DND-41 (cell line): ENCODE results near the gene CCDC148.

Source experiments
- EZH2 ChIP-seq: IDR thresholded peaks from 3 replicates; pipeline ENCODE4 v1.6.1; 2012; ENCODE audit warnings: borderline replicate concordance, low read depth, mild to moderate bottlenecking, moderate library complexity, low read length, inconsistent platforms; ENCODE audit not compliant: severe bottlenecking
- TF ChIP-seq, protein P1 (sequence below): IDR thresholded peaks from 2 replicates; pipeline ENCODE4 v1.5.1; 2012; ENCODE audit warnings: borderline replicate concordance, low read length, moderate library complexity, mild to moderate bottlenecking; ENCODE audit not compliant: poor library complexity, severe bottlenecking; ENCODE audit errors: extremely low read depth

DNA sequence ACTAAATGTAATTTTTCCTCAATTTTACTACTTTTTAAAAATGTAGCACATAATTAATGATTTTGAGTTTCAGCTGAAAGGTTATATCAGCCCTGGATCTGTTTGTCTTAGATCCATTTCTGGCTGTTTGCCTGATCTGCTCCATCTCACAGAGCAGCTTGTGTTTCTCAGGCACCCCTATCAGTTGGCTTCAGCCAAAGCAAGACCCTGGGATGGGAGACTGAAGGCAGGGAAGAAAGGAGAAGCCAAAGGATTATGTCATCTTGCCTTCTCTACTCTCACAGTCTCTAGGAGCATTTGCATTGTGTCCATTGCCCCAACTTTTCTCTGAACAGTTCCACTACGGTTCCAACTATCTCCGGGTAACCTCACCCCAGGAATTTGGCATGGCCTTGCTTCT is 110.5 kb downstream of the CCDC148 start:
- TF ChIP-seq, protein P1, sequence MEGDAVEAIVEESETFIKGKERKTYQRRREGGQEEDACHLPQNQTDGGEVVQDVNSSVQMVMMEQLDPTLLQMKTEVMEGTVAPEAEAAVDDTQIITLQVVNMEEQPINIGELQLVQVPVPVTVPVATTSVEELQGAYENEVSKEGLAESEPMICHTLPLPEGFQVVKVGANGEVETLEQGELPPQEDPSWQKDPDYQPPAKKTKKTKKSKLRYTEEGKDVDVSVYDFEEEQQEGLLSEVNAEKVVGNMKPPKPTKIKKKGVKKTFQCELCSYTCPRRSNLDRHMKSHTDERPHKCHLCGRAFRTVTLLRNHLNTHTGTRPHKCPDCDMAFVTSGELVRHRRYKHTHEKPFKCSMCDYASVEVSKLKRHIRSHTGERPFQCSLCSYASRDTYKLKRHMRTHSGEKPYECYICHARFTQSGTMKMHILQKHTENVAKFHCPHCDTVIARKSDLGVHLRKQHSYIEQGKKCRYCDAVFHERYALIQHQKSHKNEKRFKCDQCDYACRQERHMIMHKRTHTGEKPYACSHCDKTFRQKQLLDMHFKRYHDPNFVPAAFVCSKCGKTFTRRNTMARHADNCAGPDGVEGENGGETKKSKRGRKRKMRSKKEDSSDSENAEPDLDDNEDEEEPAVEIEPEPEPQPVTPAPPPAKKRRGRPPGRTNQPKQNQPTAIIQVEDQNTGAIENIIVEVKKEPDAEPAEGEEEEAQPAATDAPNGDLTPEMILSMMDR: no peak
- no peak for TF ChIP-seq EZH2
